GM23338 (cell line): ENCODE measurements around the gene POFUT2. TPM values are rescaled to one million over a fixed set of nuclear protein-coding genes. Genes with fewer than 3 reads are reported as not detected.

Experiments
- ATAC-seq: fragments of 200-7000 bp; cut with Tn5 transposase; 3 replicates; pipeline ENCODE4 v1.9.1; 2020
- DNase-seq: peaks from one replicate; pipeline ENCODE4 v3.0.0-alpha.2; 2015; ENCODE audit warnings: low spot score
- H2AFZ ChIP-seq: fragments of 200-600 bp; sonication (generic); 2 replicates; pipeline ENCODE4 v1.8.0; 2016; ENCODE audit warnings: antibody characterized with exemption, mild to moderate bottlenecking, moderate library complexity
- H3F3A ChIP-seq: fragments of 200-600 bp; sonication (generic); replicated peaks from 2 replicates; pipeline ENCODE4 v1.8.0; 2017; ENCODE audit warnings: antibody characterized with exemption, mixed run types, low read depth
- H3K27ac ChIP-seq: fragments of 200-600 bp; sonication (generic); 2 replicates; pipeline ENCODE4 v1.6.1; 2016; ENCODE audit warnings: low read depth
- H3K27me3 ChIP-seq: fragments of 200-600 bp; sonication (generic); 2 replicates; pipeline ENCODE4 v1.8.0; 2016; ENCODE audit warnings: mild to moderate bottlenecking, mixed run types, moderate library complexity; ENCODE audit not compliant: insufficient read depth
- H3K36me3 ChIP-seq: fragments of 200-600 bp; sonication (generic); 2 replicates; pipeline ENCODE4 v1.8.0; 2016; ENCODE audit warnings: mild to moderate bottlenecking; ENCODE audit not compliant: insufficient read depth
- H3K4me1 ChIP-seq: fragments of 200-600 bp; sonication (generic); 2 replicates; pipeline ENCODE4 v1.8.0; 2016; ENCODE audit warnings: mild to moderate bottlenecking, moderate library complexity; ENCODE audit not compliant: insufficient read depth
- H3K4me2 ChIP-seq: fragments of 200-600 bp; sonication (generic); 2 replicates; pipeline ENCODE4 v1.7.1; 2017; ENCODE audit warnings: mixed run types
- H3K4me3 ChIP-seq: fragments of 200-600 bp; sonication (generic); 2 replicates; pipeline ENCODE4 v1.6.1; 2016; ENCODE audit warnings: mixed run types
- H3K79me2 ChIP-seq: fragments of 200-600 bp; sonication (generic); replicated peaks from 2 replicates; pipeline ENCODE4 v1.8.0; 2017; ENCODE audit warnings: mild to moderate bottlenecking; ENCODE audit not compliant: insufficient read depth
- H3K9me2 ChIP-seq: fragments of 200-600 bp; sonication (generic); 2 replicates; pipeline ENCODE4 v1.8.0; 2017; ENCODE audit not compliant: insufficient read depth
- H4K20me1 ChIP-seq: fragments of 200-600 bp; sonication (generic); replicated peaks from 2 replicates; pipeline ENCODE4 v1.8.0; 2017; ENCODE audit warnings: mild to moderate bottlenecking; ENCODE audit not compliant: insufficient read depth
- H3K27ac Mint-ChIP-seq: 2 replicates; pipeline ENCODE4 v1.8.0; 2020; ENCODE audit warnings: inconsistent platforms, mild to moderate bottlenecking, moderate library complexity, mixed read lengths
- H3K27me3 Mint-ChIP-seq: 3 replicates; pipeline ENCODE4 v1.8.0; 2022; ENCODE audit warnings: low read depth, mild to moderate bottlenecking, moderate library complexity, mixed read lengths, inconsistent platforms; ENCODE audit not compliant: insufficient read depth, poor library complexity
- H3K36me3 Mint-ChIP-seq: 3 replicates; pipeline ENCODE4 v1.8.0; 2021; ENCODE audit warnings: low read depth, mild to moderate bottlenecking, inconsistent platforms, moderate library complexity, mixed read lengths
- H3K4me1 Mint-ChIP-seq: 3 replicates; pipeline ENCODE4 v1.8.0; 2020; ENCODE audit warnings: mild to moderate bottlenecking, inconsistent platforms, mixed read lengths
- H3K4me3 Mint-ChIP-seq: 3 replicates; pipeline ENCODE4 v1.8.0; 2021; ENCODE audit warnings: moderate library complexity, mild to moderate bottlenecking, inconsistent platforms, mixed read lengths
- H3K9me3 Mint-ChIP-seq: 3 replicates; pipeline ENCODE4 v1.8.0; 2020; ENCODE audit warnings: moderate library complexity, mild to moderate bottlenecking, inconsistent platforms, mixed read lengths
- CREB1 ChIP-seq: fragments of 250-450 bp; sonication (Bioruptor Pico); IDR thresholded peaks from 2 replicates; pipeline ENCODE4 v1.5.0; 2020; ENCODE audit warnings: low read depth, mild to moderate bottlenecking, moderate library complexity
- CTCF ChIP-seq, 2 experiments: fragments of 200-600 bp in 1 of 2; sonication (generic) in 1 of 2; conservative IDR thresholded peaks; 2 replicates each; pipeline versions ENCODE4 v1.5.1 to v1.6.1; 2016 to 2017; ENCODE audit warnings: antibody characterized with exemption in 2 of 2, low read depth in 2 of 2, mild to moderate bottlenecking in 2 of 2, moderate library complexity in 1 of 2
- EZH2 ChIP-seq: fragments of 200-600 bp; sonication (generic); IDR thresholded peaks from one replicate; pipeline ENCODE4 v1.8.0; 2017; ENCODE audit warnings: antibody characterized with exemption, mild to moderate bottlenecking, low read depth; ENCODE audit not compliant: unreplicated experiment
- EZH2phosphoT487 ChIP-seq: fragments of 200-600 bp; sonication (generic); IDR thresholded peaks from one replicate; pipeline ENCODE4 v1.8.1; 2018; ENCODE audit warnings: antibody characterized with exemption; ENCODE audit not compliant: unreplicated experiment
- JUNB ChIP-seq: IDR thresholded peaks from one replicate; pipeline ENCODE4 v1.6.1; 2016; ENCODE audit warnings: antibody characterized with exemption; ENCODE audit not compliant: unreplicated experiment
- NANOG ChIP-seq: IDR thresholded peaks from 2 replicates; pipeline ENCODE4 v1.6.1; 2016; ENCODE audit warnings: antibody characterized with exemption, borderline replicate concordance
- POLR2AphosphoS5 ChIP-seq: IDR thresholded peaks from 2 replicates; pipeline ENCODE4 v1.6.1; 2016; ENCODE audit warnings: antibody characterized with exemption, low read depth
- STAT1 ChIP-seq: IDR thresholded peaks from one replicate; pipeline ENCODE4 v1.6.1; 2016; ENCODE audit warnings: antibody characterized with exemption; ENCODE audit not compliant: unreplicated experiment
- ZNF114 ChIP-seq: fragments of 250-450 bp; sonication (Bioruptor Pico); IDR thresholded peaks from 2 replicates; pipeline ENCODE4 v1.5.0; 2020; ENCODE audit warnings: mild to moderate bottlenecking, moderate library complexity
- ZNF331 ChIP-seq: fragments of 250-450 bp; sonication (Bioruptor Pico); IDR thresholded peaks from 2 replicates; pipeline ENCODE4 v1.5.0; 2020; ENCODE audit warnings: low read depth, mild to moderate bottlenecking, moderate library complexity
- polyA plus RNA-seq: library from polyadenylated mRNA; unstranded; fragments of >200 nt; fragmentation: Nextera tagmentation; extraction: Ambion mirVana; gene quantifications from 2 replicates; pipeline ENCODE4 v1.2.1, GENCODE V29; 2016
- total RNA-seq: library from RNA; depleted of rRNA; stranded (reverse); fragments of >200 nt; shearing (Covaris generic); gene quantifications from 2 replicates; pipeline ENCODE4 v1.2.3, GENCODE V29; 2014
- TF ChIP-seq, protein P1 (sequence below): fragments of 250-450 bp; sonication (Bioruptor Pico); IDR thresholded peaks from 2 replicates; pipeline ENCODE4 v1.5.0; 2020; ENCODE audit warnings: mild to moderate bottlenecking, moderate library complexity
- TF ChIP-seq, protein P2 (sequence below): IDR thresholded peaks from 2 replicates; pipeline ENCODE4 v1.6.1; 2016; ENCODE audit warnings: antibody characterized with exemption
- TF ChIP-seq, protein P3 (sequence below): IDR thresholded peaks from one replicate; pipeline ENCODE4 v1.6.1; 2018; ENCODE audit warnings: antibody characterized with exemption; ENCODE audit not compliant: unreplicated experiment

The POFUT2 gene
- total and polyA plus RNA-seq, 2 experiments from 2014 or later: 12.1 to 34.5 TPM

GRCh38 chr21:45332415-45332814 lies 44.7 kb upstream of the POFUT2 start:
- H2AFZ ChIP-seq: no peak overlapping the region
- Mint-ChIP-seq H3K36me3 (no peaks in the 10 kb centered on the region), H3K4me1 (peaks cover 36% of the 10 kb centered on the region), H3K4me3 (no peak overlapping the region), H3K27ac (no peak overlapping the region), H3K27me3 (peaks cover 19% of the 10 kb centered on the region), H3K9me3 (no peaks in the 10 kb centered on the region; the same call in 2 of the 3 replicates)
- no peaks in the 10 kb centered on the region for H3K9me2 ChIP-seq
- no peak overlapping the region for H3K4me3 ChIP-seq
- DNase-seq: no peak
- H3K27me3 ChIP-seq: no peaks in the 10 kb centered on the region
- no peaks in the 10 kb centered on the region for H4K20me1 ChIP-seq
- H3K4me2 ChIP-seq: no peak overlapping the region
- no peak overlapping the region for H3K27ac ChIP-seq
- H3K4me1 ChIP-seq: no peaks in the 10 kb centered on the region; the same call in 1 of the 2 replicates
- no peaks in the 10 kb centered on the region for H3F3A ChIP-seq
- ATAC-seq: no peak
- TF ChIP-seq POLR2AphosphoS5 (no peak), ZNF331 (CRISPR knock-in tag) (no peak), EZH2 (no peak), STAT1 (no peak), JUNB (no peak), NANOG (no peak), ZNF114 (no peak), EZH2phosphoT487 (no peak), CTCF (conservative IDR thresholded peaks at IDR 0.05; ENCODE audit: low read depth in 2 of 2) (no peak), CREB1 (no peak)
- TF ChIP-seq, protein P1, sequence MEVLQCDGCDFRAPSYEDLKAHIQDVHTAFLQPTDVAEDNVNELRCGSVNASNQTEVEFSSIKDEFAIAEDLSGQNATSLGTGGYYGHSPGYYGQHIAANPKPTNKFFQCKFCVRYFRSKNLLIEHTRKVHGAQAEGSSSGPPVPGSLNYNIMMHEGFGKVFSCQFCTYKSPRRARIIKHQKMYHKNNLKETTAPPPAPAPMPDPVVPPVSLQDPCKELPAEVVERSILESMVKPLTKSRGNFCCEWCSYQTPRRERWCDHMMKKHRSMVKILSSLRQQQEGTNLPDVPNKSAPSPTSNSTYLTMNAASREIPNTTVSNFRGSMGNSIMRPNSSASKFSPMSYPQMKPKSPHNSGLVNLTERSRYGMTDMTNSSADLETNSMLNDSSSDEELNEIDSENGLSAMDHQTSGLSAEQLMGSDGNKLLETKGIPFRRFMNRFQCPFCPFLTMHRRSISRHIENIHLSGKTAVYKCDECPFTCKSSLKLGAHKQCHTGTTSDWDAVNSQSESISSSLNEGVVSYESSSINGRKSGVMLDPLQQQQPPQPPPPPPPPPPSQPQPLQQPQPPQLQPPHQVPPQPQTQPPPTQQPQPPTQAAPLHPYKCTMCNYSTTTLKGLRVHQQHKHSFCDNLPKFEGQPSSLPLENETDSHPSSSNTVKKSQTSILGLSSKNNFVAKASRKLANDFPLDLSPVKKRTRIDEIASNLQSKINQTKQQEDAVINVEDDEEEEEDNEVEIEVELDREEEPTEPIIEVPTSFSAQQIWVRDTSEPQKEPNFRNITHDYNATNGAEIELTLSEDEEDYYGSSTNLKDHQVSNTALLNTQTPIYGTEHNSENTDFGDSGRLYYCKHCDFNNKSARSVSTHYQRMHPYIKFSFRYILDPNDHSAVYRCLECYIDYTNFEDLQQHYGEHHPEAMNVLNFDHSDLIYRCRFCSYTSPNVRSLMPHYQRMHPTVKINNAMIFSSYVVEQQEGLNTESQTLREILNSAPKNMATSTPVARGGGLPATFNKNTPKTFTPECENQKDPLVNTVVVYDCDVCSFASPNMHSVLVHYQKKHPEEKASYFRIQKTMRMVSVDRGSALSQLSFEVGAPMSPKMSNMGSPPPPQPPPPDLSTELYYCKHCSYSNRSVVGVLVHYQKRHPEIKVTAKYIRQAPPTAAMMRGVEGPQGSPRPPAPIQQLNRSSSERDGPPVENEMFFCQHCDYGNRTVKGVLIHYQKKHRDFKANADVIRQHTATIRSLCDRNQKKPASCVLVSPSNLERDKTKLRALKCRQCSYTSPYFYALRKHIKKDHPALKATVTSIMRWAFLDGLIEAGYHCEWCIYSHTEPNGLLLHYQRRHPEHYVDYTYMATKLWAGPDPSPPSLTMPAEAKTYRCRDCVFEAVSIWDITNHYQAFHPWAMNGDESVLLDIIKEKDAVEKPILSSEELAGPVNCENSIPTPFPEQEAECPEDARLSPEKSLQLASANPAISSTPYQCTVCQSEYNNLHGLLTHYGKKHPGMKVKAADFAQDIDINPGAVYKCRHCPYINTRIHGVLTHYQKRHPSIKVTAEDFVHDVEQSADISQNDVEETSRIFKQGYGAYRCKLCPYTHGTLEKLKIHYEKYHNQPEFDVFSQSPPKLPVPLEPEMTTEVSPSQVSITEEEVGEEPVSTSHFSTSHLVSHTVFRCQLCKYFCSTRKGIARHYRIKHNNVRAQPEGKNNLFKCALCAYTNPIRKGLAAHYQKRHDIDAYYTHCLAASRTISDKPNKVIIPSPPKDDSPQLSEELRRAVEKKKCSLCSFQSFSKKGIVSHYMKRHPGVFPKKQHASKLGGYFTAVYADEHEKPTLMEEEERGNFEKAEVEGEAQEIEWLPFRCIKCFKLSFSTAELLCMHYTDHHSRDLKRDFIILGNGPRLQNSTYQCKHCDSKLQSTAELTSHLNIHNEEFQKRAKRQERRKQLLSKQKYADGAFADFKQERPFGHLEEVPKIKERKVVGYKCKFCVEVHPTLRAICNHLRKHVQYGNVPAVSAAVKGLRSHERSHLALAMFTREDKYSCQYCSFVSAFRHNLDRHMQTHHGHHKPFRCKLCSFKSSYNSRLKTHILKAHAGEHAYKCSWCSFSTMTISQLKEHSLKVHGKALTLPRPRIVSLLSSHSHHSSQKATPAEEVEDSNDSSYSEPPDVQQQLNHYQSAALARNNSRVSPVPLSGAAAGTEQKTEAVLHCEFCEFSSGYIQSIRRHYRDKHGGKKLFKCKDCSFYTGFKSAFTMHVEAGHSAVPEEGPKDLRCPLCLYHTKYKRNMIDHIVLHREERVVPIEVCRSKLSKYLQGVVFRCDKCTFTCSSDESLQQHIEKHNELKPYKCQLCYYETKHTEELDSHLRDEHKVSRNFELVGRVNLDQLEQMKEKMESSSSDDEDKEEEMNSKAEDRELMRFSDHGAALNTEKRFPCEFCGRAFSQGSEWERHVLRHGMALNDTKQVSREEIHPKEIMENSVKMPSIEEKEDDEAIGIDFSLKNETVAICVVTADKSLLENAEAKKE: no peak
- TF ChIP-seq, protein P2, sequence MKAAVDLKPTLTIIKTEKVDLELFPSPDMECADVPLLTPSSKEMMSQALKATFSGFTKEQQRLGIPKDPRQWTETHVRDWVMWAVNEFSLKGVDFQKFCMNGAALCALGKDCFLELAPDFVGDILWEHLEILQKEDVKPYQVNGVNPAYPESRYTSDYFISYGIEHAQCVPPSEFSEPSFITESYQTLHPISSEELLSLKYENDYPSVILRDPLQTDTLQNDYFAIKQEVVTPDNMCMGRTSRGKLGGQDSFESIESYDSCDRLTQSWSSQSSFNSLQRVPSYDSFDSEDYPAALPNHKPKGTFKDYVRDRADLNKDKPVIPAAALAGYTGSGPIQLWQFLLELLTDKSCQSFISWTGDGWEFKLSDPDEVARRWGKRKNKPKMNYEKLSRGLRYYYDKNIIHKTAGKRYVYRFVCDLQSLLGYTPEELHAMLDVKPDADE: no peak
- TF ChIP-seq, protein P3, sequence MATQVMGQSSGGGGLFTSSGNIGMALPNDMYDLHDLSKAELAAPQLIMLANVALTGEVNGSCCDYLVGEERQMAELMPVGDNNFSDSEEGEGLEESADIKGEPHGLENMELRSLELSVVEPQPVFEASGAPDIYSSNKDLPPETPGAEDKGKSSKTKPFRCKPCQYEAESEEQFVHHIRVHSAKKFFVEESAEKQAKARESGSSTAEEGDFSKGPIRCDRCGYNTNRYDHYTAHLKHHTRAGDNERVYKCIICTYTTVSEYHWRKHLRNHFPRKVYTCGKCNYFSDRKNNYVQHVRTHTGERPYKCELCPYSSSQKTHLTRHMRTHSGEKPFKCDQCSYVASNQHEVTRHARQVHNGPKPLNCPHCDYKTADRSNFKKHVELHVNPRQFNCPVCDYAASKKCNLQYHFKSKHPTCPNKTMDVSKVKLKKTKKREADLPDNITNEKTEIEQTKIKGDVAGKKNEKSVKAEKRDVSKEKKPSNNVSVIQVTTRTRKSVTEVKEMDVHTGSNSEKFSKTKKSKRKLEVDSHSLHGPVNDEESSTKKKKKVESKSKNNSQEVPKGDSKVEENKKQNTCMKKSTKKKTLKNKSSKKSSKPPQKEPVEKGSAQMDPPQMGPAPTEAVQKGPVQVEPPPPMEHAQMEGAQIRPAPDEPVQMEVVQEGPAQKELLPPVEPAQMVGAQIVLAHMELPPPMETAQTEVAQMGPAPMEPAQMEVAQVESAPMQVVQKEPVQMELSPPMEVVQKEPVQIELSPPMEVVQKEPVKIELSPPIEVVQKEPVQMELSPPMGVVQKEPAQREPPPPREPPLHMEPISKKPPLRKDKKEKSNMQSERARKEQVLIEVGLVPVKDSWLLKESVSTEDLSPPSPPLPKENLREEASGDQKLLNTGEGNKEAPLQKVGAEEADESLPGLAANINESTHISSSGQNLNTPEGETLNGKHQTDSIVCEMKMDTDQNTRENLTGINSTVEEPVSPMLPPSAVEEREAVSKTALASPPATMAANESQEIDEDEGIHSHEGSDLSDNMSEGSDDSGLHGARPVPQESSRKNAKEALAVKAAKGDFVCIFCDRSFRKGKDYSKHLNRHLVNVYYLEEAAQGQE: no peak
- H3K79me2 ChIP-seq: no peaks in the 10 kb centered on the region
- no peaks in the 10 kb centered on the region for H3K36me3 ChIP-seq
